Glomerular visceral epithelial cell (primary cell): Measurements from ENCODE around the gene PIAS4.

Experiments used
- DNase-seq: peaks from one replicate; pipeline ENCODE4 v3.0.0-alpha.2; 2016; ENCODE audit errors: extremely low spot score

The PIAS4 gene

DNA sequence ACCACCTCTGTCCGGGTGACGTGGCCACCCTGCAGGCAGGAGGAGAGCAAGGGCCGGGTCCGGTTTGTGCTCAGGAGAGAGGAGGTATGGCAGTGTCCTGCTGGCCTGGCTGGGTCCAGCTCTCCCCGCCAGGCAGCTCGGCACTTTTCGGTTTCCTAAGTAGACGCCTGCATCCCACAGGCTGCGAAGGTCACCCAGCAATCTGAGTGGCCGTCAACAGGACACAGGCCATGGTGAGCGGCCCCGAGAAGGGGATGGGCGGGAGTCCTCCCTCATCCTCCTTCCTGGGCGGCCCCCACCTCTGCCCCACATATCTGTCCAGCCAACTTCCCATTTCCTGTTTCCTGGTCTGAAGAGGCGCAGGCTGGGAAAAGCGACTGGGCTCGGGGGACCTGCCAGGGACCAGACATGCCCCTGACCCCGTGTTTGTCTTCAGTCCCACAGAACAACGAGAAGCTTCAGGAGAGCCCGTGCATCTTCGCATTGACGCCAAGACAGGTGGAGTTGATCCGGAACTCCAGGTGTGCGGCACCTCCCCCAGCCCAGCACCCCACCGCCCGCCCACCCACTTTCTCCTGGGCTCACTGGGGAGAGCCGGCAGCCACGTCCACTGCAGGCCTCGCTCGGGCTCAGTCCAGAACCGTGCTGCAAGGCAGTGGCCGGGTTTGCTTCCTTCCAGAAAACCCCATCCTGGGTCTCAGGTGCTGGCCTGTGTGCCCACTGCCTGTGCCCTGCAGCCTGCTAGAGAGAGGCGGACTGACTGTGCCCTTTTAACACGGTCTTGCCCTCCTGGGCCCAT lies 16.3 kb downstream of the PIAS4 start:
- no peak for DNase-seq

DNA sequence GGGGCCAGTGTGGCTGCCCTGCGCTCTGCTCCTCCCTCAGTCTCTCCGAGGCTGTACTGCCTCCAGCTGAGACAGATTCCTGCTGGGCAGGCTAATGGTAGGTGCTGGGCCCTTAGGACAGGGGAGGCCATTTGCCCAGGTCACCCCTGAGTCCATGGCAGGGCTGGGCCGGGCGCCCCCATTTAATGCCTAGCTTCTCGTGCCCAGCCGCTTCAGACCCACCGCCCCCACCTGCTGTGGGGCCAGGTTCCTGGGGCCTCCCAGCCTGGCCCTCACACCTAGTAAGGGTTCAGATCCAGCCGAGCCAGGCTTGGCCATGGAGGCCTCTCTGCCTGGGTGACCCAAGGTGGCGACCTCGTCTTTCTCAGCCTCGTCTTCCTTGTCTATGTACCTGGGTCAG lies 17.8 kb downstream of the PIAS4 start:
- no peak for DNase-seq

DNA sequence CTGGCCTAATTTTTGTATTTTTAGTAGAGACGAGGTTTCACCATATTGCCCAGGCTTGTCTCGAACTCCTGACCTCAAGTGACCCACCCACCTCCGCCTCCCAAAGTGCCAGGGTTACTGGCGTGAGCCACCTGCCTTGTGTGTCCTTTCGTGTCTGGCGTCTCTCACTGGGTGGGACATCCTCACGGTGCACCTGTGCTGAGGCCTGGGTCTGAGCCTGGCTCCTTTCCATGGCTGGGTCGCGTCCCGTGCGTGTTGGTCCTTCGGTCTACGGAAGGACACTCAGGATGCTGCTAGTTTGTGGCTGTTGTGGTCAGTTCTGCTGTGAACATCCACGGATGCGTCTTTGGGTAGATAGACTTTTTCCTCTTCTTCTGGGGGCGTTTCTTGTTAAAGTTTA lies 19.6 kb downstream of the PIAS4 start:
- DNase-seq: no peak

DNA sequence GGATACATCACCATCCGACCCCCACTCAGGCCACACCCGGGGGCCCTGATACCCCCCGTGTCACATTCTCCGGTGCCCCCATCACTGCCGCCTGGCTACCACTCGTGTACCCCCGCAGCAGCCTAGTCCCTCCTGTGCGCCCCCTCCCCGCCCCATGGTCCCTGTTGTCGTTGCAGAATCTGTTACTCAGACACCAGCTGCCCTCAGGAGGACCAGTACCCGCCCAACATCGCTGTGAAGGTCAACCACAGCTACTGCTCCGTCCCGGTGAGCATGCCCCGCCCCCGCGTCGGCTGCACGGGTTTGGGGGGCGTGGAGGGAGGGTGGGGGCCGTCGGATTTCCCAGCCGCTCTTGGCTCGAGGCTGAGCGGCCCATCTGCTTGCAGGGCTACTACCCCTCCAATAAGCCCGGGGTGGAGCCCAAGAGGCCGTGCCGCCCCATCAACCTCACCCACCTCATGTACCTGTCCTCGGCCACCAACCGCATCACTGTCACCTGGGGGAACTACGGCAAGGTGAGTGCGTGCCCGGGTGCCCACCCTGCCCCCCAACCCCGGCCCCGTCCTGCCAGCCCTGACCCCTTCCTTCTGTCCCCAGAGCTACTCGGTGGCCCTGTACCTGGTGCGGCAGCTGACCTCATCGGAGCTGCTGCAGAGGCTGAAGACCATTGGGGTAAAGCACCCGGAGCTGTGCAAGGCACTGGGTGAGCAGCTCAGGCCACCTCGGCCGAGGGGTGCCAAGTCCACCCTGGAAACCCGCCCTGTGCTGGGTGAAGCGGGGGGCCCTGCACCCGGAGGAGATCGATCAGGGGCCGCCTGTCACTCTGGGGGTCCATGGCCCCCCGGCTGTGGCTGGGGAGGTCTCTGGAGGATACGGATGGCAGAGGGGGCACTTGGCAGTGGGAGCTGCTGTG lies 21.1 kb downstream of the PIAS4 start:
- no peak for DNase-seq

DNA sequence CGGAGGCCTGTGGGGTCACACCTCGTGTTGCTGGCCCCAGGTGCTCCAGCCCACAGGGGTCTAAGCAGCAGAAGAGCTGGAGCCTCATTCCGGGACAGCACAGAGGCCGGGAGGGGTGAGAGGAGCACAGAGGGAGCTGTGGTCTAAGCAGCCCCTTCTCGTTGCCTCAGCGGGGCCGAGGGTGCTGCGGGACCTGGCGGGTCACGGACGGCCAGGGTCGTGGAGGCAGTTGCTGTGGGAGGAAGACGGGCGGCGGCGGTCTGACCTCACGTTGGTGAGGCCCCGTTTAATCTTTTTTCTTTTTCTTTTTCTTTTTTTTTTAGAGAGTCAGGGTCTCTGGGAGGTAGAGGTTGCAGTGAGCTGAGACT lies 21.7 kb downstream of the PIAS4 start:
- DNase-seq: no peak

DNA sequence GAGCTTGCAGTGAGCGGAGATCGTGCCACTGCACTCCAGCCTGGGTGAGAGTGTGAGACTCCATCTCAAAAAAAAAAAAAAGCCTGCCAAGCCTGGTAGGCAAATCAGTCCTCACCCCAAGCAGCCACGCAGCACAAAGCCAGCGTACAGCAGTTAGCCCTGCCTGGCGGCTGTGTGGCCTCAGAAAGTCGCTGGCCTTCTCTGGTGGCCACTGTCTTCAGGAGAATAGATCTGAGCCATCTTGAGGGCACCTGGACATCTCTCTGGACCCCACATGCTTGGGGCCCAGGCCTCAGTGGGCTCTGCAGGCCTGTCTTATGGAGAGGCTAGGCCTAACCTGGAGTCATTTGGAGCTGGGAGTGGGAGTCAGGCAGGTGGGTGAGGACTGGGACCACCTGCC lies 23.0 kb downstream of the PIAS4 start:
- DNase-seq: no peak

DNA sequence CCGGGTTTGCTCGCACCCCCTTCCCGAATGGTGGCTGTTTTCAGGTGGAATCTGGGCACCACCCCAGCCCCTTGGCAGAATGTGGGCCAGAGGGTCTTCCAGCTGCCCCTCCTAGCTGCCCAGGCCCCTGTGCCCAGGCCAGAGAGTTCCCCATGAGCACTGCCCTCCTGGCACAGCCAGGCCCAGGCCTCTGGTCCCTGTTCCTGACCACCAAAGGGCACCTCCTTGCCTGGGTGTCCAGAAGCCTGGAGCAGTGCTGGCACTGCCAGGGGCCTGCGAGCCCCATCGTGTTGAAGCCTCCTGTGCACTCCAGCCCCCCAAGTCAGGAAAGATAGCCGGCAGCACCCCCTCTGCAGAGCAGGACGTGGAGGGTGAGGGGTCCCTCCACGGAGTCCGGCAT lies 23.4 kb downstream of the PIAS4 start:
- no peak for DNase-seq

DNA sequence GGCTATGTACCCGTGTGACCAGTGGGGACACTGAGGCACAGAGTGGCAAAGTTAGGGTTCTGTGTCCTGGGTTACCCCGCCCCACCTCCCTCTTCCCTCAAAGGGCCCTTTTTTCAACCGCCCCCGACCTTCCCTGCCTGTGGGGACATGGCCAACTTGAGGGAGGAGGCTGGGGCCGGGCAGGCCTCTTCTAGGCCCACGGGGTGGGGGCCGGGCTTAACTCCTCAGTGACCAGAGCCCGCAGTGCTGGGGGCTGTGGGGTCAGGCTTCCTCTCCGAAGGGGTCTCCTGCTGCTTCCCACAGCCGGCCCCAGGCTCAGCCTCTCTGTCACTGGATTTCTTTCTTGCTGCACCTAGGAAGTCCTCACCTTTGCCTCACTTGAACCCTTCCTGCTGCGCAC lies 23.9 kb downstream of the PIAS4 start:
- DNase-seq: no peak

DNA sequence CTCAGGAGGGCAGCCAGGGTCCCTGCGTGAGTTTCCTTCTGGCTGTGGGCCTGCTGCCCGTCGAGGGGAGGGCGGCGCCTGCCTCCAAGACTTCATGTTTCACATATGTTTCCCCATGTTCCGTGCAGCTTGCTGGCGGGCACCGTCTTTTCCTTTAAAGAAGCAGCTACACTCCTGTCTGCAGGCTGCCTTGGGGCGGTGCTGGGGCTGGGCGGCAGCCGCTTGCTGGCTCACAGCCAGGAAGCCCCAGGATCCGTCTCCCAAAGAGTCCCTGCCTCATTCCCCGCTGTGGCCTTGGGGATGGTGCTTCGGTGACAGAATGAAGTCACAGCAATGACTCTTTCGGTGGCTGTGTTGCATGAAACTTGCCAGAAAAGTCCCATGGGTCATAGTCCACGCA lies 24.9 kb downstream of the PIAS4 start:
- DNase-seq: no peak

DNA sequence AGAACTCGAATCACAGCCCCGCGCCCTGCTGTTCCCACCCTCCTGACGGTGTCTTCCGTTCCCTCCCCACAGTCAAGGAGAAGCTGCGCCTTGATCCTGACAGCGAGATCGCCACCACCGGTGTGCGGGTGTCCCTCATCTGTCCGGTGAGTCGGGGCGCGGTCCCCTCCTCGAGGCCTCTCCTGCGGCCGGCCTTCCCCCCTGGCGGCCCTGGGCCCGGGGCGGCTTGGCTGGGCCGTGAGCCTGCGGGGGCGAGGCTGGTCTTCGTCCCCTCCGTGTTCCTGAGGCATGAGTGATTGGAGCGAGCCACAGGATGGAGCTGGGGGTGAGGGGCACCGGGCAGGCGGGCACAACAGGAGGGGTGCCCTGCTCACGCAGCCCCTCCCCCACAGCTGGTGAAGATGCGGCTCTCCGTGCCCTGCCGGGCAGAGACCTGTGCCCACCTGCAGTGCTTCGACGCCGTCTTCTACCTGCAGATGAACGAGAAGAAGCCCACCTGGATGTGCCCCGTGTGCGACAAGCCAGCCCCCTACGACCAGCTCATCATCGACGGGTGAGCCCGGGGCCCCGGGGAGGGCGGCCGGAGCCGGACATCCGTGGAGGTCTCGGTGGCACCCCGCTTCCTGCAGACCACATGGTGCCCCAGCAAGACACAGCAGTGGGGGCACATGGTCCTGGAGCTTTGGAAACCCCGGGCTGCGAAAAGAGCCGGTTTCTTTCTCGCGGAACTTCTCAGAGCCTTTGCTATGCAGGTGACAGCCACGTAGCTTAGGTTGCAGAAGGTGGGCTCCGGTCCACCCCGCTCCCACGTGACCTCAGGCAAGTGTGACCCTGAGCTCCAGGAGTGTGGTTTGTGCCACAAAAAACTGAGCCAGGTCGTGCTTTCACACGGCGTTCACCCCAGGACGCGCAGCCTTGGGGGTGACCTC lies 25.8 kb downstream of the PIAS4 start:
- no peak for DNase-seq

DNA sequence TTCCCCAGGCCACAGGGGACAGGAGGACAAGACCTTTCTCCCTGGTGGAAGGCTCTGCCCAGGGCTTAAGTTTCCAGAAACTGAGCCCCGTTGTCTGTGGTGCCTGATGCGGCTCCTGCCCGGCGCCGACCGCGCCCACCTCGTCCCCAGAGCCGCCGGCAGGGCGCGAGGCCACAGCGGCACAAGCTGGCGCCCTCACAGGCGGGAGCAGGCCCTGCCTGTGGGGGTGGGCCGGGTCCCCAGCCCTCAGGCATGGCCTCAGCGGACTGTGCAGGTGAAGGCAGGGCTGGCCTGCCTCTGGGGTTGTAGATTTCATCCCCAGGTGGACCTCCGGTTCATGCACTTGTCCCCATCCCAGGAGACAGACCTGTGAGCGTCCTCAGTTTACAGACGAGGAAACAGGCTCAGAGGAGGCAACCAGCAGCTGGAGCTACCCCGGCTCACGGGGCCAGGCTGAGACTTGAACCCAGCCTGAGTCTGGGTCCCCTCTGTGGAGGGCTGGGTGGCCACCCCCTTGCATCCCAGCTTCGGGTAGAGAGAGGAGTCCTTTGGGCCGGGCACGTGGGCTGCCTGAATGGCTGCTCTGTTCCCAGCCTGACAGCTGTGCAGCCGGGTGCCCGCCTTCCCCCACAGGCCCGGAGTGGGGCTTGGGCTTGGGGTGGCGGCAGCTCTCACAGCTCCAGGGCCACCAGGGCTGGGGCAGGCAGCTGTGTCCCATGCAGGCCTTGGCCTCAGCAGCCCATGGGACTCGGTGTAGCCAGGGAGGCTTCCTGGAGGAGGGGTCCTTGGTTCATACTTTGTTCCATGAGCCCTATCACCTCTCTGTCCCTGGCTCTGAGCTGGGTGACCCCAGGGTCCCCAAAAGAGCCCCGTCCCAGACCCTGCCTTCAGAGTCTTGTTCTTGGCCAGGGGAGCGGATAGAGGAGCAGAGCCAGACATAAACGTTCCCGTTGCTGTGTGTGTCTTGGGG lies 26.8 kb downstream of the PIAS4 start:
- no peak for DNase-seq

DNA sequence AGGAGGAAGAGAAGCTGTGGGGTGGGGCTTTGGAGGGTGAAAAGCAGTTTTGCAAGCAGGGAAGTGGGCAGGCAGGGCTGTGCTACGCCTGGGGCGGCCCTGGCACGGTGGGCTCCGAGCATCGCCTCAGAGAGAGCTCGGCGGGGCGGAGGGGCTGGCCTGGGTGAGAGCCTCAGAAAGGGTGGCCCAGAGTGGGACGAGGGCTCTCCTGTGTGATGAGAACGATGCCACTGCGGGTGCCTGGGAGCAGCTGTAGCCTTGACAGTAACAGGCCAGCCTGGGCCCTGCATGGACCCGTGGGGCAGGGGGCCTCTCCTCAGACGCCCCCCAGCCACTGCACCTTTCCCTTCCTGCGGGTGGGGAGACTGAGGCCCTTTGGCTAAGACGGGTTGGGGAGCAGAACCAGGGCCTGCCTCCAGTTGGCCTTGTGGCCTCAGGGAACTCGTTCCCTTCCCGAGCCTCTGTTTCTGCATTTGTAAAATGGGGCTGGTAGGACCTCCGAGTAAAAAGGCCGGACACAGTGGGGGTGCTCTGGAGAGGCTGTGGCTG lies 27.6 kb downstream of the PIAS4 start:
- no peak for DNase-seq

DNA sequence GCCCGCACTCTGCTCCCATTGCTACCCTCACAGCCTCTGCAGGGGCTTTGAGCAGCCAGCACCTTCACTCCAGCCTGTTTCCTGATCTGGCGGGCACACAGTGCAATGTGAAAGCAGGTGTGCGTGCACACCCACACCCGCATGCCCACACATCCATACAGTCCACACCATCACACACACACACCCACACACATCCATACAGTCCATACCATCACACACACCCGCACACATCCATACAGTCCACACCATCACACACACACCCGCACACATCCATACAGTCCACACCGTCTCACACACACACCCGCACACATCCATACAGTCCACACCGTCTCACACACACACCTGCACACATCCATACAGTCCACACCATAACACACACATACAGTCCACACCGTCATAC lies 28.0 kb downstream of the PIAS4 start:
- no peak for DNase-seq

DNA sequence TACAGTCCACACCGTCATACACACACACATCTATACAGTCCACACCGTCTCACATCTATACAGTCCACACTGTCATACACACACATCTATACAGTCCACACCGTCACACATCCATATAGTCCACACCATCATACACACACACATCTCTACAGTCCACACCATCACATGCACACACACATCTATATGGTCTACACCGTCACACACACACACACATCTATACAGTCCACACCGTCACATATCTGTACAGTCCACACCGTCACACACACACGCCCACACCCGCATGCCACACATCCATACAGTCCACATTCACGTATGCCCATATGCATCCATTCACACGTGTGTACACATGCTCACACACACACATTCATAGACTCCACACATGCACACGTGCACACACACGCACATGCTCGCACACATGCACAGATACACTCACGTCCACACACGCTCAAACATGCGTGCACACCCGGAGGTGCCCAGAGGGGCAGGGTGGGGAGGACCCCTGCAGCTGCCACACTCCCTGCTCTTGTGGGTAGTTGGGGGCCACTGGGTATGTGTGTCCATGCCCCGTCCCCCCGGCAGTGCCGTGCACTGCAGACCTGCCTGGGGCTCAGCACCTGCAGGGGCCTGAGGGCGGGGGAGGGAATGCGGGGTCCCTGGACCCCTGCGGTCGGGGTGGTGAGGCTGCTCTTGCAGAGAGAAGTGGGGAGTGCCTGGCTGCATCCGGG lies 29.2 kb downstream of the PIAS4 start:
- DNase-seq: no peak

DNA sequence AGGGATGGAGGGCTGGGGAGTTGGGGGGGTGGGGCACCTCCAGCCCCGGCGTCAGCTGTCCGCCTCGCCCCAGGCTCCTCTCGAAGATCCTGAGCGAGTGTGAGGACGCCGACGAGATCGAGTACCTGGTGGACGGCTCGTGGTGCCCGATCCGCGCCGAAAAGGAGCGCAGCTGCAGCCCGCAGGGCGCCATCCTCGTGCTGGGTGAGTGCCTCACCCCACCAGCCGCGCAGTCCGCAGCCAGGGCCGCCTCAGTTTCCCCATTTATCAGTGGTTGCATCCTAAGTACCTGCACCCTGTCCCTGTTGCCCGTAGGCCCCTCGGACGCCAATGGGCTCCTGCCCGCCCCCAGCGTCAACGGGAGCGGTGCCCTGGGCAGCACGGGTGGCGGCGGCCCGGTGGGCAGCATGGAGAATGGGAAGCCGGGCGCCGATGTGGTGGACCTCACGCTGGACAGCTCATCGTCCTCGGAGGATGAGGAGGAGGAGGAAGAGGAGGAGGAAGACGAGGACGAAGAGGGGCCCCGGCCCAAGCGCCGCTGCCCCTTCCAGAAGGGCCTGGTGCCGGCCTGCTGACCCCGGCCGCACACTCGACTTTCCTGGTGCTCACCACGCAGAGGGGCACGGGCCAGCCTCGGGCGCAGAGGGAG lies 29.9 kb downstream of the PIAS4 start:
- no peak for DNase-seq

DNA sequence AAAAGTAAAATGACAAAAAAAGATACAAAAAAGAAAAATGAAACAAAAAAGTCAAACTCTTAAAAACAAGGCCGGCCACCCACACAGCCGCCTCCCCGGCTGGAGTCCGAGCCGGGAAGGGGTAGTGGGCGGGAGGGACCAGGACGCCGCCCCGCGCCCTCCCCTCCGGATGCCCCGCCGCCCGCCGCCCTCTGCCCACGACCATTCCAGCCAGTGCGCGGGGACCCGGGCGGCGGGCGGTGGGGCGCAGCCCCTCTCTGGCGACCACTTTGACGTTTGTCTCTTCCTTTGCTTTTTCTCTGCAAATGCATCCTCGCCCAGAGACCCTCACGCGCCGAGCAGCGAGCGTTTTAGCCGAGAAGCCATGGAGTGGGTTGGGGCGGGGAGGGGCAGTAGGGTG lies 30.5 kb downstream of the PIAS4 start:
- no peak for DNase-seq

DNA sequence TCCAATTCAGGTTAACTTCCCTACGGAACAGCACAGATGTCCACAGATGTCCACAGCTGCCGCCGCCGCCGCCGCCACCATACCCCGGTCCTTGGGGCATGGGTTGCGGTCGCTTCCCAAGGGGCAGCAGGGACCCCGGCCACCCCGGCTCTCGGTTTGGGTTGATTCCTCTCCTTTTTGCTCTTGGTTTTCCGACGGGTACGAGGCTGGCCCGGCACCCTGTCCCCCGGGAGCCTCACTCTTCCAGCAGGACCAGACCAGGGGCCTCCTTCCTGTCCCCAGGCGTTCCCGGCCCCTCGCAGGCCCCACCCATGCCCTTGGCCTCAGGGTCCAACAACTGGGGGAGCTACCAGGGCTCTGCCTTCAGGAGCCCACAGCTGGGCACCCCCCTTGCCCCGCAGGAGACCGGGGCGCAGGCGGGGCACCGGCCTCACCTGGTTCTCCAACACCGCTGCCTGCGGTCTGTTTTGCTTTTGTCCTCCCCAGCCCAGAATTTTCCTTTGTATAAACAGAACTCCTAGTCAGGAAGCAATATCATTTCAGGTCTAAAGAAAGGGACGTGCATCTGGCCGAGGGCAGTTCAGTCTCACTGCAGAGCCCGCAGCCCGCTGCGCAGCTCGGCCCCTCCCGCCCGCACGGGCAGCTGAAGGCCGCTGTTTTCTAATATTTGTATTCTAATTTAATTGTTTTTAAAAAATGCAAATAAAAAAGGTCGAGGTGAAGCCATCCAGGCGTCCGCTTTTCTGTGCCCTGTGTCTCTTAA lies 31.3 kb downstream of the PIAS4 start:
- no peak for DNase-seq

DNA sequence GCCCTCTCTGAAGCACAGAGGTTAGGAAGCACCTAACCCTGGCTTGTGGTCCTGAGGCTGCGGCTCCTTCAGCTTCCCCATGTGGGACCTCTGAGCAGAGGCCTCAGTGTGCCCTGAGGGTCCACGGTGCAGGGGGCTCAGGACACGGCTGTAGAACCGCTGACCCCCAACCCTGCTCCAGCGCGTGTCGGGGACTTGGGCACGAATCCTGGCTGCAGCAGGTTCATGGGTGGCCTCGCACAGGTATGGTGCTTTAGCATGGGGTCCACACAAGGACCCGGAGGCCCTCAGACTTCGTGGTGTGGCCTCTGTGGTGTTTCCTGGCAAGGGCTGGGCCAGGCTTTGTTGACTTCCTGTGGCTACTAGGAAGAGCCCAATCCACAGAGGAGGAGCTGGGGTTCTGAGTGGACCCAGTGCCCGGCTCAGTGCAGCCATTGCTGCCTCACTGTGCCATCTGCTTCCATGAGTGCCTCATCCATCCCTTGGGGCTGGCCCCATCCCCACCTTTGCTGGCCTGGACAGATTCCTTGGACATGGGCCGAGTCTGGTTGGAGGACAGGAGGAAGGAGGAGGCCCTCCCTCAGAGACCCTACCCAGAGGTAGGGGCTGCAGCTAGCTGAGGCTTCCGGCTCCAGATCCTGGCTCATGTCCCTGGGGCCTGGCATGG lies 34.7 kb downstream of the PIAS4 start:
- DNase-seq: no peak
